Measurements from ENCODE around the gene MGST2.
A peak's percentile ranks its signal among the peaks of the same experiment; 100 is the strongest.

Gene MGST2

GRCh38 chr4:139645458-139645857 is 20.2 kb upstream of the MGST2 start:
- no peak for DNase-seq

- no peak for DNase-seq
Observed at GRCh38 chr4:139647184-139647583, 18.4 kb upstream of the MGST2 start.

- no peak for DNase-seq
Observed at GRCh38 chr4:139647952-139648351, 17.7 kb upstream of the MGST2 start.

GRCh38 chr4:139651282-139652194 is 14.1 kb upstream of the MGST2 start:
- peak; percentile 34 for DNase-seq

- DNase-seq = no peak
Observed at GRCh38 chr4:139654516-139654915, 11.1 kb upstream of the MGST2 start.

GRCh38 chr4:139655116-139655515 is 10.5 kb upstream of the MGST2 start:
- no peak for DNase-seq

GRCh38 chr4:139656614-139657486 is 8.8 kb upstream of the MGST2 start:
- peak; percentile 57 for DNase-seq

- DNase-seq = no peak
Observed at GRCh38 chr4:139658185-139658584, 7.4 kb upstream of the MGST2 start.

GRCh38 chr4:139658586-139659382 is 6.8 kb upstream of the MGST2 start:
- DNase-seq = no peak

GRCh38 chr4:139659735-139660424 is 5.7 kb upstream of the MGST2 start:
- DNase-seq = no peak

- DNase-seq = no peak
Observed at GRCh38 chr4:139660568-139661043, 5.0 kb upstream of the MGST2 start.

GRCh38 chr4:139663561-139664138 is 2.0 kb upstream of the MGST2 start:
- DNase-seq = no peak

- no peak for DNase-seq
Observed at GRCh38 chr4:139664442-139664841, 1.2 kb upstream of the MGST2 start.

- DNase-seq = no peak
Observed at GRCh38 chr4:139665079-139665689, 435 bp upstream of the MGST2 start.

GRCh38 chr4:139666735-139667281 is 1.2 kb downstream of the MGST2 start:
- DNase-seq = peak; percentile 82

- DNase-seq = no peak
Observed at GRCh38 chr4:139668036-139668435, 2.4 kb downstream of the MGST2 start.

- no peak for DNase-seq
Observed at GRCh38 chr4:139668658-139669201, 3.1 kb downstream of the MGST2 start.

- DNase-seq = no peak
Observed at GRCh38 chr4:139669335-139669734, 3.7 kb downstream of the MGST2 start.

GRCh38 chr4:139669890-139670289 is 4.3 kb downstream of the MGST2 start:
- no peak for DNase-seq

GRCh38 chr4:139670775-139671174 is 5.2 kb downstream of the MGST2 start:
- no peak for DNase-seq

GRCh38 chr4:139672215-139672614 is 6.6 kb downstream of the MGST2 start:
- no peak for DNase-seq

All from NCI-H2029 treated with DMSO at 0.1 percent for 48 hours (cell line).